ENCODE results near the gene HLA-DQA2.

DNA sequence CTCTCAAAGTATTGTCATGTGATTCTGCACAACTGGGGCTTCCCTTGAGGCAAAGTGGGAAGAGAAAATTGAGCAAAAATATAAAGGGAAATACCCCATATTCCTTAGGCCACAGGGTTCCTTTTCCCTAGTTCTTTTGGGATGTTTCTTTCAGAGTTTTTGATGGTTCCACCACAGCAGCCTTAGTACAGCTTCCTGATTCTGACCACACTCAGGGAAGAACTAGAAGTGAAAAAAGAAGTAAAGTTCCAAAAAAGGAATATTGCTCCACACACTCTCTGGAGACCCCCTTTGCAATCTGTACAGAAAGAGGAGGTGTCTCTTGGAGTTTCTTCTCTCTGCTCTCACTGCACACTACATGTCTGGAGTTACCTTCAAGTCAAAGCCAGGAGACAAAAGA lies 27.9 kb upstream of the HLA-DQA2 start:
- TF ChIP-seq RAD21 (conservative IDR thresholded peaks at IDR 0.05) (no peak), POLR2AphosphoS5 (IDR thresholded peaks at IDR 0.05) (no peak), EZH2 (IDR thresholded peaks at IDR 0.05; ENCODE audit: borderline replicate concordance, insufficient read depth, low read length, poor library complexity, severe bottlenecking) (no peak), EP300 (conservative IDR thresholded peaks at IDR 0.05; ENCODE audit: poor library complexity, severe bottlenecking) (no peak), TAF1 (IDR thresholded peaks at IDR 0.05; ENCODE audit: low read depth) (no peak)
- TF ChIP-seq, protein P1, sequence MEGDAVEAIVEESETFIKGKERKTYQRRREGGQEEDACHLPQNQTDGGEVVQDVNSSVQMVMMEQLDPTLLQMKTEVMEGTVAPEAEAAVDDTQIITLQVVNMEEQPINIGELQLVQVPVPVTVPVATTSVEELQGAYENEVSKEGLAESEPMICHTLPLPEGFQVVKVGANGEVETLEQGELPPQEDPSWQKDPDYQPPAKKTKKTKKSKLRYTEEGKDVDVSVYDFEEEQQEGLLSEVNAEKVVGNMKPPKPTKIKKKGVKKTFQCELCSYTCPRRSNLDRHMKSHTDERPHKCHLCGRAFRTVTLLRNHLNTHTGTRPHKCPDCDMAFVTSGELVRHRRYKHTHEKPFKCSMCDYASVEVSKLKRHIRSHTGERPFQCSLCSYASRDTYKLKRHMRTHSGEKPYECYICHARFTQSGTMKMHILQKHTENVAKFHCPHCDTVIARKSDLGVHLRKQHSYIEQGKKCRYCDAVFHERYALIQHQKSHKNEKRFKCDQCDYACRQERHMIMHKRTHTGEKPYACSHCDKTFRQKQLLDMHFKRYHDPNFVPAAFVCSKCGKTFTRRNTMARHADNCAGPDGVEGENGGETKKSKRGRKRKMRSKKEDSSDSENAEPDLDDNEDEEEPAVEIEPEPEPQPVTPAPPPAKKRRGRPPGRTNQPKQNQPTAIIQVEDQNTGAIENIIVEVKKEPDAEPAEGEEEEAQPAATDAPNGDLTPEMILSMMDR (IDR thresholded peaks at IDR 0.05; ENCODE audit: poor library complexity, severe bottlenecking): no peak
- TF ChIP-seq, protein P2, sequence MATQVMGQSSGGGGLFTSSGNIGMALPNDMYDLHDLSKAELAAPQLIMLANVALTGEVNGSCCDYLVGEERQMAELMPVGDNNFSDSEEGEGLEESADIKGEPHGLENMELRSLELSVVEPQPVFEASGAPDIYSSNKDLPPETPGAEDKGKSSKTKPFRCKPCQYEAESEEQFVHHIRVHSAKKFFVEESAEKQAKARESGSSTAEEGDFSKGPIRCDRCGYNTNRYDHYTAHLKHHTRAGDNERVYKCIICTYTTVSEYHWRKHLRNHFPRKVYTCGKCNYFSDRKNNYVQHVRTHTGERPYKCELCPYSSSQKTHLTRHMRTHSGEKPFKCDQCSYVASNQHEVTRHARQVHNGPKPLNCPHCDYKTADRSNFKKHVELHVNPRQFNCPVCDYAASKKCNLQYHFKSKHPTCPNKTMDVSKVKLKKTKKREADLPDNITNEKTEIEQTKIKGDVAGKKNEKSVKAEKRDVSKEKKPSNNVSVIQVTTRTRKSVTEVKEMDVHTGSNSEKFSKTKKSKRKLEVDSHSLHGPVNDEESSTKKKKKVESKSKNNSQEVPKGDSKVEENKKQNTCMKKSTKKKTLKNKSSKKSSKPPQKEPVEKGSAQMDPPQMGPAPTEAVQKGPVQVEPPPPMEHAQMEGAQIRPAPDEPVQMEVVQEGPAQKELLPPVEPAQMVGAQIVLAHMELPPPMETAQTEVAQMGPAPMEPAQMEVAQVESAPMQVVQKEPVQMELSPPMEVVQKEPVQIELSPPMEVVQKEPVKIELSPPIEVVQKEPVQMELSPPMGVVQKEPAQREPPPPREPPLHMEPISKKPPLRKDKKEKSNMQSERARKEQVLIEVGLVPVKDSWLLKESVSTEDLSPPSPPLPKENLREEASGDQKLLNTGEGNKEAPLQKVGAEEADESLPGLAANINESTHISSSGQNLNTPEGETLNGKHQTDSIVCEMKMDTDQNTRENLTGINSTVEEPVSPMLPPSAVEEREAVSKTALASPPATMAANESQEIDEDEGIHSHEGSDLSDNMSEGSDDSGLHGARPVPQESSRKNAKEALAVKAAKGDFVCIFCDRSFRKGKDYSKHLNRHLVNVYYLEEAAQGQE (IDR thresholded peaks at IDR 0.05; ENCODE audit: borderline replicate concordance): no peak
